Measurements from ENCODE around the gene DUSP5.
A peak's percentile ranks its signal among the peaks of the same experiment; 100 is the strongest.
"Not testable (repeated sequence)": the region's sequence is repeated elsewhere in the genome, so short reads cannot be mapped to it uniquely, and the experiment has no call there.

DUSP5 gene

GRCh38 chr10:110497438-110498086 is at the start of gene DUSP5:
TSS of gene DUSP5 (plus strand) at chr10:110497907. CDS start at chr10:110498122, 215 bp downstream.
- DNase-seq = peak; percentile 90

DNA sequence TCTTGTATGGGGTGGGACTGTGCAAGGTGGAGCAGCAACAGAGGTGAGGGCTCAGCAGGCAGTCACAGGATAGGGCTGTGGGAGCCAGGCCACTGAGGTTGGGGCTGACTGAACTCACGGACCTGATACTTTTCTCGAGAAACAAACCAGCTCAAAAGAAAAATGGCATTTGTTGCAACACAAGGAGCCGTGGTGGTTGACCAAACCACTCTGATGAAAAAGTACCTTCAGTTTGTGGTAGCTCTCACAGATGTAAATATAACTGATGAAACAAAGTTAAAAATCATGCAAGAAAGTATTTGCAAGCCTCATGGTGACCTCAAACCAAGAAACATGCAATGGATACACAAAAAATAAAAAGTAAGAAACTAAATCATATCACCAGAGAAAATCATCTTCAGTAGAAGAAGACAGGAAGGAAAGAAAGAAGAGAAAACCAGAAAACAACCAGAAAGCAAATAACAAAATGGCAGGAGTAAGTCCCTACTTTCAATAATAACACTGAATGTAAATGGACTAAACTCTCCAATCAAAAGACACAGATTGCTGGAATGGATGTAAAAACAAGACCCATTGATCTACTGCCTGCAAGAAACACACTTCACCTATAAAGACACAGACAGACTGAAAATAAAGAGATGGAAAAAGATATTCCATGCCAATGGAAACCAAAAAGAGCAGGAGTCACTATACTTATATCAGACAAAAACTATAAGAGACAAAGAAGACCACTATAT is 48.9 kb upstream of the DUSP5 start:
- DNase-seq = no peak

DNA sequence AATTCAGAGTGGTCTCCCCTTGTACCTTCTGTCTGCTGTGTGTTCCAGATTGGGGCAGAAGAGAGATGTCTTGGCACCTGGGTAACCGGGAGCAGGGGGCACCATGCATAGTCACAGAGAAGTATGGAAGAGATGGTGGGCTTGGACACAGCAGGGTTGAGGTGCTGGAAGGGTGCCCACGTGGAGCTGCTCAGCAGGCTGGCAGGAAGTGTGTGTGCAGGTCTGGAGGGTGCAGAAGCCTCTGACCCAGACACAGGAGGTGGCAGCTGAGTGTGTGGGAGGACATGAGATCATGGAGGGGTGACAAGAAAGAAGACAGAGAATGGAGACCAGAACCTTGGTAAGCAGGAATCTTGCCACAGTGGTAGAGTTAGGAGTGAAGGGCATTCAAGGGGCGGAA is 42.3 kb upstream of the DUSP5 start:
- DNase-seq = no peak

DNA sequence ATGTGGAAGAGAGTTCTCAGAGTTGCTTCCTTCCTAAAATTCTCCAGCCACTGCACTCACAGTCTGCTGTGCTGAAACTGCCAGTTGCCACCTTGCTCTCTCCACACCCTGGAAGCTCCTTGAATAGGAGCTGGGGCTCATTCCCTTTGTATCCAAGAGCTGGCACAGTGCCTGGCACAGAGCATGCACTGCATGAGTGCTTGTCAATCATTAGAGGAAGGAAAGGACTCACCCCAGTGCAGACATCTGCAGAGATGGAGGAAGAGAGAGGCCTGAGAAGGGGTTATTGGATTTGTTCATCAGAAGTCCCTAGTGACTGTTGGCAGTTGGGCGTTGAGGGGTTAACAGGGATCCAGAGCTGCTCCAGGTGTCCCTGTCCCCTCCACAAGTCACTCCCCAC is 41.7 kb upstream of the DUSP5 start:
- DNase-seq = no peak

DNA sequence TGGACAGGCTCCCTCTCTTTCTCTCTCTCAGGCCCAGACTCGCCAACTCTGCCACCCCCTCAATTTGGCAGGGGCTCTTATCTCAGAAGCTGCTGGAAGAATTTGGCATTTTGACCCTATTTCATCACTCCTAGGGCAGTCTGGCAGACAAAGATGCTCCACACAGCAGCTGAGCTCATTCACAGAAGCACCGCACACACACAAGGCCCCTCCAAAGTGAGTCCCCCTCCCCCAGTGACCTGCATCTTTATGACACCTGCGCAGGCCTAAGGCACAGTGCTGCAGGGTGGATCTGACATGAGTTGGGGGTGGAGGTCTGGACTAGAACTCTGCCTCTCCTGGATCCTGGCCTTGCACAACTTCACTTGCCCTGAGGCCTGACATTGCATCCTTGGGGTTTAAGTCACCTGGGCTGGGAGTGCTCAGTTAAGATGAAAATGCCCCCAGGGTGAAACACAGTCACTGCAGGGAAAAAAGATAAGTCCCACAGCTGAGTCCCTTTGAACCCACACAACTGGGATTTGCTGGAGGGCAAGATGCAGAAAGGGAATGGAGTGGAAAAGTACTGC is 41.1 kb upstream of the DUSP5 start:
- DNase-seq = no peak

DNA sequence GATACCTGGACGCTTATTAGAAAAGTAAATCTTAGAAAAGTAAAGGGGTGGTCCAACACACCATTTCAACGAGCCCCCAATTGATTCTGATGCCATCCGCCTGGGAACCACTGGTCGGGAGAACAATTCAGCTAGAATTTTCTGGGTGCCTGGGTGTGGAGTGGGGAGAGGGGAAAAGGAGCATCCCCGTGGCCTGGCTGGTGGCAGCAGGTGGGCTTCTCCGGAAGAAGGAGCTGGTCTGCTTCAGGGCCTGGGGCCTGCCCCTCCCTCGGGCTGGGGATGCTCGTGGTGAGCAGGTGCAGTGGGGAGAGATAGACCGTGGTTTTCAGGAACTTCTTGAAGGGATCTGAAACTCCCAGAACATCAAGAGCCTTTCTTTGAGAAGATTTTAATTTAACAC is 39.9 kb upstream of the DUSP5 start:
- no peak for DNase-seq

DNA sequence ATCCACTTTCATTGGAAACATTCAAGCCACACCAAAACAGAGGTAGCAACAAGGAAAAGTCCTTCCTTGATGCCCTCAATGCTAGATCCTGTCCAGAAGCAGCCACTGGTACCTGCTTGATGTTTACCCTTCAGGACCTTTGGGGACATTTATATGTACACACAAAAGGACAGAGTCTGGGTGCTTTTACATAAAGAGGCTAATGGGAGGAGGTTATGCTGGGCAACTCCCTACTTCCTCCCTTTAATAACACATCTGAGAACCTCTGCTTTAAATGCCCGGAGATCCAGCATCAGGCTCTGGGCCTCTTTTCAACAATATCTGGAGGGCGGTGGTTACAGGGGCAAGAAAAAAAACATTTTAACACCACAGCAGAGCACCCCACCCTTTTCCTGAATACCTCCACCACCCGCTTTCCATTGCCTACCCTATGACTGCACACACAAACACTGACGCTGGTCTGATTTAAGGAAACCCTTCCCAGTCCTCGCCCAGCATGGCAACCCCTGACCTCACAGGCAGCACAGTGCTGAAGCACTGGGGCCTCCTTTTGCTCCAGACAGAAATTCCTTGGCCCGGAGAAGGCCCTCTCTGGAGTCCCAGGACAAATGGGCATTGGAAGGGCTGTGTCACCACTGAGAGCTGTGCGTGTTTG is 39.3 kb upstream of the DUSP5 start:
- DNase-seq = no peak

DNA sequence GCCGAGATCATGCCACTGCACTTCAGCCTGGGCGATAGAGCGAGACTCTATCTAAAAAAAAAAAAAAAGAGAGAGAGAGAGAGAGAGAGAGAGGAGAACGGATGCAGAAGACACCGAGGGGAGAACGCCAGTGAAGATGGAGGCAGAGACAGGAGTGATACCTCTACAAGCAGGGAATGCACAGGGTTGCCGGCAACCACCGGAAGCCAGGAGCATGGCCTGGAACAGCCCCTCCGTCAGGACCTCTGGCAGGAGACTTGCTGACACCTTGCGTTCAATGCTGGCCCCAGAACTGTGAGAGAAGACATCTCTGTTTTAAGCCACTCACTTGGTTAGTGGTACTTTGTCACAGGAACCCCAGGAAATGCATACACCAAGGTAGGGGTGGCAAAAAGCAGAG is 38.1 kb upstream of the DUSP5 start:
- no peak for DNase-seq

GRCh38 chr10:110460111-110460809 is 37.4 kb upstream of the DUSP5 start:
- DNase-seq = peak; percentile 37

DNA sequence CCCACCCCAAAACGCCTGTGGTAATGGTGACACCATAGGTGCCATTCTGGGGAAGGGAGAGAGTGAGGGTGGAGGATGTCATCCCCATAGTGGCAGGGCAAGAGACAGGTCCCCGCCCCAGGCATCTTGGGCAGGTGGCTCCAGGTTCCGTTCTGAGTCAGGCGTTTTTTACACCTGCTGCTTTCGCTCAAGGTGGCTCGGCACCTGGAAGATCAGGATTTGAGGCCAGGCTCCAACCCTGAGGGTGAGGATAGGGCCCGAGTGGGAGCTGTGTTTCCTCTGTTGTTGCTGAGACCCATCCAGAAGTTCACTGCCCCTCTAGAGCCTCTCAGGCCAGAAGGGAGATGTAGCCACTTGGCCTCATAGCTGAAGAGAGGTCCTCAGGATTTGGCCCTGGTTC is 36.6 kb upstream of the DUSP5 start:
- DNase-seq = no peak

DNA sequence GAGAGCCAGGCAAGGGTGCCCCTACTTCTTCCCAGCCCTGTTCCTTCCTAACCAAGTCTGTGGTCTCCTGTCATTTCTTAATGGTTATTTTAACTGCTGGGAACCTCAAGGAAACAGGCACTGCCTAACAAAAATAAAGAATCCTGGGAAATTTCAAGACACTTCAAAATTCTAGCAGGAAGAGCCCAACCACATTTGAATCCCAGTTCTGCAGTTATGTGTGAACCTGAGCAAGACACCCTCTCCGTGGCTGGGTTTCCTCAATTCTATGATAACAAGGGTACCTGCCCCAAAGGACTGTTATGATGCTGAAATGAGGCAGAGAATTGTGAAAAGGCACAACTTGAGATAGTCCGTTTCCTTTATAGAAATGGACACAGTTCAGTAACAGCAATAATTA is 36.2 kb upstream of the DUSP5 start:
- DNase-seq = no peak

DNA sequence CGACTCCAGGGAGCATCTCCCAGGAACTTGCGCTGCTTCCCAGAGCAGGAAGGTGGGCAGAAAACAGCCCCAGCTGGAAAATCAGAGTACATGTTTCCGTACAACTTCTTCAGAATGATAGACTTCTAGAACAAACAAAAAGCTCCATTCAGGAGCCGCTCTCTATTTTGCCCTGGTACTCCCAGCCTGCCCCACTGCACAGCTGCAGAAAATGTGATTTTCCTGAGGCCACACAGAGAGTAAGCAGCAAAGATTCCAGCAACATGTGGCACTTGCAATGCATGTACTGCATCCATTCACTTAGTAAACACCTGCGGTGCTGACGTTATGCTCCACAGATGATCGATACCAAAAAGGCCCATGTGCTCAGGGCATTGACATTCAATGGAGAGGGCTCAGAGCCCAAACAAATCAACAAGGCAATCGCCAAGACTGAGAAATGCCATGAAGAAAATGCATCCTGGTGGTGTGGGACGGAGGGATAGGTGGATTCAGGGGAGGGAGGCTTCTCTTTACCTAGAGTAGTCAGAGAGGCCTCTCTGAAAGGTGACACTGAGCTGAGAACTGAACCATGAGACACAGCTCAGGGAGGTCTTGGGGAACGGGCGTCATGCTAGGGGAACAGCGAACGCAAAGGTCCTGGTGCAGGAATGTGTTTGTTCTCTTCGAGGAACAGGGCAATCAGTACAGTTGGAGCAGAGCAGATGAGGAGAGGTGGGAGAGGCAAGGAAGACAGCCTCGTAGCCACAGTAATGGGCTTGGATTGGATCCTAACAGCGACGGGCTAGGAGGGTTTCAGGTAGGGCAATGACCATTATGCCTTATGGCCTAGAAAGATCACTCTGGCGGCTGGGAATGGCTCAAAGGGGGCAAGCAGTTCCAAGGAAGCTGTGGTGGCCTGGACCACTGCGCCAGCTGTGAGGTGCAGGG is 35.3 kb upstream of the DUSP5 start:
- DNase-seq = no peak

- not testable (repeated sequence) for DNase-seq
Observed at GRCh38 chr10:110468258-110468657, 29.4 kb upstream of the DUSP5 start.

DNA sequence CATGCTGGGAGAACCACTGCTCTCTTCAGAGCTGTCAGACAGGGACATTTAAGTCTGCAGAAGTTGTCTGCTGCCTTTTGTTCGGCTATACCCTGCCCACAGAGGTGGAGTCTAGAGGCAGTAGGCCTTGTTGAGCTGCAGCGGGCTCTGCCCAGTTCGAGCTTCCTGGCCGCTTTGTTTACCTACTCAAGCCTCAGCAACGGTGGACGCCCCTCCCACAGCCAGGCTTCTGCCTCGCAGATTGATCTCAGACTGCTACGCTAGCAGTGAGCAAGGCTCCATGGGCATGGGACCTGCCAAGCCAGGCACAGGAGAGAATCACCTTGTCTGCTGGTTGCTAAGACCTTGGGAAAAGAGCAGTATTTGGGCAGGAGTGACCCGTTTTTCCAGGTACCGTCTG is 27.2 kb upstream of the DUSP5 start:
- DNase-seq = not testable (repeated sequence)

DNA sequence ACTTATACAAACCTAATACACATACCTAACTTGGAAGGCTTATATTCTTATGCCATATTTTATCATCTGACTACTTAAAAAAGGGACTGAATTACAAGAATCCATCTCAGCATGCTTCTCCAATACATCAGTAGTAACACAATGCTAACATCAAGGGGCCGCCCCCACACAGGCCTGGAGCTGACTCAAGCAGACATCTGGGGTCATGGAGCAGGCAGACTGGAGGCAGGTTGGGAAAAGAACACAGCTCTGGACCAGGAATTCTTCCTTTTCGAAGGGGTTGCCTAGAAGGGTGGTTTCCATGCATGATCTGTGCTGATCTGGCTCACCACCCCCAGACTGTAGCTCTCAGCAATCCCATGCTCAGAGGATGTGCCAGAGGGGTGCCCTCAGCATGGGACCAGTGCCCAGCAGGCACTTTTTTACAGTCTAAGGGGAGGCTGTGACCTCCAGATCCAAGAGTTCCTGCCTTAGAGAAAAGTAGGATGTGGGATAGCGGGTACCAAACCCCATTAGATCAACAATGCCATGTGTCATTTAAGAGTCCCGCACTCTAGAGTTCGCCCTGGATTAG is 26.1 kb upstream of the DUSP5 start:
- no peak for DNase-seq

DNA sequence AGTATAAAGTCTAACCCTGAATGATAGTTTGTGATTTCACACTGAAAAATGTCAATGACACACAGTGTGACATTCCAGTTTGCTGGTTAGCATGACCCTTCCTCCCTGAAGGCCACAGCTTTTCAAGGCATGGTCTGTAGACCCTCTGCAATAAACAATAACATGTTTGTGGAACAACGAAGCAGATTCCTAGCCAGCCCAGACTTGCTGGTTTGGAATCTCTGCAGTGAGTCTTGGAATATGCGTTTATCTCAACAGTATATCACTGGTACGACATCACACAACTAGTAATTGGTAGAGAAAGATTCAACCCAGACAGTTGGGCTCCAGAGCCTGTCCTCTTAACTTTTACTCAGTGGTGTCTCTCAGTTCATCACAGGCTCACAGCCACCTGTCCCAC is 23.7 kb upstream of the DUSP5 start:
- DNase-seq = no peak

GRCh38 chr10:110474826-110475225 is 22.9 kb upstream of the DUSP5 start:
- DNase-seq = no peak

DNA sequence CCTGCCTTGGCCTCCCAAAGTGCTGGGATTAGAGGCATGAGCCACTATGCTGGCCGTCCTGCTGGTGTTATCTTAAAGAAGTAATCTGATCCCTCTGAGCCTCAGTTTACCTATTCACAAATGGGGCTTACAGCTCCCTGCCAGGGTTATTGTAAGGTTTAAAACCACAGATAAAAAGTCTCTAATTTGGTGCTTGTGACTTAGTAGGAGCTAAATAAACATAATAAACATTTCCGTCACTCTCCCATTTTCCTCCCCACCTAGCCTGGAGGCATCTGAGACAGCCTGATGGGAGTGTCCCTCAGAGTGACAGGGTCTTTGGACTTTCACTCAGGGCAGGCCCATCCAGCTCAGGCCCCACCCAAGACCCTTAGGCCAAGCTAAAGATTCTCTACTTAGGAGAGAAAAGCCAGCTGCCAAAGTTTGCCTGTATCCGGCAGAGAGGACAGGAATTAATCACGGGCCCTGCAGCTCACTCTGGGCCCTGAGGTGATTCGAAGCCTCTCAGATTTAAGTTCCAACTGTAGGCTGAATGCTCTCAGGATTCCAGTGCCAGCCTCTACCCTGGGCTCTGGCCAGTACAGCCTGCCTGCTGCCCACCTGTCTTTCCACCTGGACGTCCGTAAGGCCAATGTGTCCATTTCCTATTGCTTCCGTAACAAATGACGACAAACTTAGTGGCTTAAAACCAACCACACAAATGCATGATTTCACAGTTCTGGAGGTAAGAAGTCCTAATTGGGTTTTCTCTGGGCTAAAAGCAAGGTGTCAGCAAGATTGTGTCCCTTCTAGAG is 21.8 kb upstream of the DUSP5 start:
- DNase-seq = no peak

- DNase-seq = no peak
Observed at GRCh38 chr10:110479710-110480109, 18.0 kb upstream of the DUSP5 start.

DNA sequence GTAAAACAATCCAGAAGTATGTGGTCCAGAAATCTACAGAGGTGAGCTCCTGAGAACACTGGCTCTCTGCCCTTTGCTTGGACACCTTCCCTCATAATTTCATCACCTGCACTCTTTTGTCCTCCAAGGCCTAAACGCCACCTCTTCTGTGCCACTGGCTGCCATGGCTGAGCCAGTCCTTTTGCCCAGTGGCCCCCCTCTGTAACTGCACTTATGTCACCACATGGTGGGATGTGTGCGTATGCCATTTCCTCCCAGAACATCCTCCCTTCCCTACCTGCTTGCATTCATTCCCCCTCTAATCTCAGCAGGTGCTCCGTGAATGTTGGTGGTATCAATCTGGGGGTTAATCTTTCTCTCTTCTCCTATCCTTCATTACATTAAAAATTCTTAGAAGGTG is 17.3 kb upstream of the DUSP5 start:
- no peak for DNase-seq

- DNase-seq = no peak
Observed at GRCh38 chr10:110481919-110482318, 15.8 kb upstream of the DUSP5 start.
